Jurkat, Clone E6-1 (cell line): ENCODE data around the gene REST. TPM values are rescaled to one million over a fixed set of nuclear protein-coding genes. Genes with fewer than 3 reads are reported as not detected.
"Not testable (repeated sequence)": the region's sequence is repeated elsewhere in the genome, so short reads cannot be mapped to it uniquely, and the experiment has no call there.

Experiments used
- DNase-seq: peaks from one replicate; pipeline ENCODE4 v3.0.0-alpha.2; 2011; ENCODE audit warnings: low read depth, low spot score
- H3K4me3 ChIP-seq: 2 replicates; pipeline ENCODE4 v1.5.1; 2011; ENCODE audit warnings: mild to moderate bottlenecking, low read length, control low read depth, moderate library complexity
- polyA plus RNA-seq: library from polyadenylated mRNA; unstranded; fragments of >200 nt; gene quantifications from one replicate; pipeline ENCODE4 v1.2.1, GENCODE V29; 2012; ENCODE audit warnings: missing spikeins; ENCODE audit not compliant: insufficient read length, insufficient read depth

REST gene, protein sequence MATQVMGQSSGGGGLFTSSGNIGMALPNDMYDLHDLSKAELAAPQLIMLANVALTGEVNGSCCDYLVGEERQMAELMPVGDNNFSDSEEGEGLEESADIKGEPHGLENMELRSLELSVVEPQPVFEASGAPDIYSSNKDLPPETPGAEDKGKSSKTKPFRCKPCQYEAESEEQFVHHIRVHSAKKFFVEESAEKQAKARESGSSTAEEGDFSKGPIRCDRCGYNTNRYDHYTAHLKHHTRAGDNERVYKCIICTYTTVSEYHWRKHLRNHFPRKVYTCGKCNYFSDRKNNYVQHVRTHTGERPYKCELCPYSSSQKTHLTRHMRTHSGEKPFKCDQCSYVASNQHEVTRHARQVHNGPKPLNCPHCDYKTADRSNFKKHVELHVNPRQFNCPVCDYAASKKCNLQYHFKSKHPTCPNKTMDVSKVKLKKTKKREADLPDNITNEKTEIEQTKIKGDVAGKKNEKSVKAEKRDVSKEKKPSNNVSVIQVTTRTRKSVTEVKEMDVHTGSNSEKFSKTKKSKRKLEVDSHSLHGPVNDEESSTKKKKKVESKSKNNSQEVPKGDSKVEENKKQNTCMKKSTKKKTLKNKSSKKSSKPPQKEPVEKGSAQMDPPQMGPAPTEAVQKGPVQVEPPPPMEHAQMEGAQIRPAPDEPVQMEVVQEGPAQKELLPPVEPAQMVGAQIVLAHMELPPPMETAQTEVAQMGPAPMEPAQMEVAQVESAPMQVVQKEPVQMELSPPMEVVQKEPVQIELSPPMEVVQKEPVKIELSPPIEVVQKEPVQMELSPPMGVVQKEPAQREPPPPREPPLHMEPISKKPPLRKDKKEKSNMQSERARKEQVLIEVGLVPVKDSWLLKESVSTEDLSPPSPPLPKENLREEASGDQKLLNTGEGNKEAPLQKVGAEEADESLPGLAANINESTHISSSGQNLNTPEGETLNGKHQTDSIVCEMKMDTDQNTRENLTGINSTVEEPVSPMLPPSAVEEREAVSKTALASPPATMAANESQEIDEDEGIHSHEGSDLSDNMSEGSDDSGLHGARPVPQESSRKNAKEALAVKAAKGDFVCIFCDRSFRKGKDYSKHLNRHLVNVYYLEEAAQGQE
- polyA plus RNA-seq = 7.3 TPM

GRCh38 chr4:56907489-56908205 is at the start of gene REST:
TSS of gene REST (plus strand) at chr4:56907900. CDS start at chr4:56910639, 2,739 bp downstream.
- peak within 1 kb of the TSS; percentile 84 for H3K4me3 ChIP-seq
- DNase-seq = peak; percentile 42

DNA sequence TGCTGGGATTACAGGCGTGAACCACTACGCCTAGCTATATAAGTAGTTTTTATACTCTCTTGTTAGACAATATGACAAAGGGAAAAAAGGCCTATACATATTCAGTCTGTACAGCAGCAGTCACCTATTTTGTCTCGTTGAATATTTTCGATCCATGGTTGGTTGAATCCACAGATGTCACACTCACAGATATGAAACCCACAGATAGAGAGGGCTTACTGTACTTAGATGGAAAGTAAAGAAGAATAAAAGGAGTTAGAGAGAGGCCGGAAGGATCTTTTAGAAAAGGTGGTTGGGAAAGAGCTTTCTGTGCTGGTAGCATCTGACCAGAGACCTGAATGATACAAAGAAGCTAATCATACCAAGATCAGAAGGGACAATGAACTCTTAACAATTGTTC is 47.9 kb upstream of the REST start:
- no peak for DNase-seq
- H3K4me3 ChIP-seq = no peak overlapping the region

DNA sequence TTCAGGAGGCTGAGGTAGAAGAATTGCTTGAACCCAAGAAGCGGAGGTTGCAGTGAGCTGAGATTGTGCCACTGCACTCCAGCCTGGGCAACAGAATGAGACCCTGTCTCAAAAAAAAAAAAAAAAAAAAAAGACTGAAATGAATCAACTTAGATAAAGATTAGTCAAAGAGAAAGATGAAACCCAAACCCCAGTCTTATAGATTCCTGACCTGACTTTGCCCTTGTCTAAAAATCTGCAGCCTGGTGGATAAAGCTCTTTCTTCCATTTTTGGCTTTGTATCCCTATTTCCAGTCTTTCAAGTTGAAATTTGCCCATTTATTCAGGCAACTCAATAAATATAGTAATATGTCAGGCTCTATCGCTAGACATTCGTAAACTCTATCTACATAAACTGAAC is 46.9 kb upstream of the REST start:
- no peak for DNase-seq
- no peak overlapping the region for H3K4me3 ChIP-seq

DNA sequence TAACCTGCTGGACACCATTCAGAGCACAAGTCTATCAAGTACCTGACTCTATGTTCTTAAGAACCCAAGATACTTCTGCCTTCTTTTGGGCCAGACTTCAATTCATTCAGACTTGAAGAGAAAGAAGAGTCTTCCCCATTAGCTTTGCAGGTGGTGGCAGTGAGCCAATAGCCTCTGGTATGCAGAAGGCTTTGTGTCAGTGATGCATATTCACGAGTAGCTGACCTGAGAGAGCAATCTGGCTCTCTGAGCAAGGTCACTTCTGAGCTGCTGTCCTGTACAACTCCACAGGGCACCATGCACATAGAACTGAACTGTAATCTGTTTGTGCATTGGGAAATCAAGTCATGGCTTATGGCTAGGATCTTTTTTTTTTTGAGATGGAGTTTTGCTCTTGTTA is 46.3 kb upstream of the REST start:
- H3K4me3 ChIP-seq = no peak overlapping the region
- no peak for DNase-seq

GRCh38 chr4:56863441-56864139 is 44.1 kb upstream of the REST start:
- no peak for DNase-seq
- H3K4me3 ChIP-seq = no peak overlapping the region

GRCh38 chr4:56870946-56871345 is 36.8 kb upstream of the REST start:
- DNase-seq = no peak

DNA sequence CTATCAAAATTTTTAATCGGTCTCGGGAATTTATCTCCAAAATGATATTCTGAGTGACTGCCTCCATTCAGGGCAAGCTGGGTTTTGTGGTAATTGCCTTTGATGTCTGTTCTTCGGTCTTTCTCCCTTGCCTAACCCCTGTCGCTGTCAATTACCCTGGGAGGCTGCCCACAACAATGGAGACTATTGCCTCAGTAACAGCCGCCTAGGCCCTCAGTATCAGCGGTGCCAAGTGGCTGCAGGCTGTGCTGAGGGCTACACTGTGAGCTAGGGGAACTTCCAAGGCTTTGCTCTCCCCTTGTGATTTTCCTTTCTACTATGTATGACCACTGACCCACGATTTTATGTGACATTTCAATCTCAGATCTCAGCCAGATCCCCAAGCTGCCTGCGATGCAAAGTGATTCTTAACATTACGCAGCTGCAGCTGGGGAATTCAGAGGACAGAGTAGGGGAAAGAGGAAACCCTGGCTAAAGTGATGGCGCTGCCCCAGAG is 36.3 kb upstream of the REST start:
- H3K4me3 ChIP-seq = peak overlapping the region; percentile 5
- peak; percentile 59 for DNase-seq

More at GRCh38 chr4:56870946-56871345, 36.8 kb upstream of the REST start:
- H3K4me3 ChIP-seq = peak overlapping the region; percentile 5

DNA sequence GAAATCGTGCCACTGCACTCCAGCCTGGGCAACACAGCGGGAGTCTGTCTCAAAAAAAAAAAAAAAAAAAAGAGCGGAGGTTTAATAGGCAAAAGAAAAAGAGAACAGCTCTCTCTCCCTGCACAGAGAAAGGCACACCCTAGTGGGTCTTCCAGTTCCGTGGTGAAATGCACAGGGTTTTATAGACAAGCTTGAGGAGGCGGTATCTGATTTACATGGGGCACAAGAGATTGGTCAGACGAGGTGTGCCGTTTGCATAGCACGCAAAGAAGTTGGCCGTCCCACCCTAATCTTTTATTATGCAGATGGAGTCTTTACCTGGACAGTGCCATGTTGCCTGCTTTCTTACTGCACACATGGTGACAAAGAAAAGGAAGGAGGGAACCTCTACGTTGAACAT is 33.5 kb upstream of the REST start:
- no peak overlapping the region for H3K4me3 ChIP-seq
- no peak for DNase-seq

DNA sequence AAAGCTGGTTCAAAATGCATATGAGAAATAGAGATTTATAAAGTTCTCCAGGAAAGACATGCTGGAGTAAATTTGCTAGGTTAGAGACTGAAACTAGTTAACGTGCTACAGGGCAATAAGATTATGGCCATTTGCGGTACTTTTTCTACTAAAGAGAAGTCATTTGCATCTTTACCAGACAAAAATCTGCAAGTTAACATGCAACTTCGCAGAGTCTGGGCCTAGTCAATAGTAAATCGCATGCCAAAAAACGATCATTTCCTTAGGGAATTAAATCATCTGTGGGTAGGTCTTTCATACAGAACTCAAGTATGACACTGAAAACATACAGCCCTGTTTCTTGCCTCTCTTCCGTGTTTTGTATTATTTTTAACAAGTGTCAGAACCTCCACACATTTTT is 32.8 kb upstream of the REST start:
- DNase-seq = no peak
- H3K4me3 ChIP-seq = no peak overlapping the region

DNA sequence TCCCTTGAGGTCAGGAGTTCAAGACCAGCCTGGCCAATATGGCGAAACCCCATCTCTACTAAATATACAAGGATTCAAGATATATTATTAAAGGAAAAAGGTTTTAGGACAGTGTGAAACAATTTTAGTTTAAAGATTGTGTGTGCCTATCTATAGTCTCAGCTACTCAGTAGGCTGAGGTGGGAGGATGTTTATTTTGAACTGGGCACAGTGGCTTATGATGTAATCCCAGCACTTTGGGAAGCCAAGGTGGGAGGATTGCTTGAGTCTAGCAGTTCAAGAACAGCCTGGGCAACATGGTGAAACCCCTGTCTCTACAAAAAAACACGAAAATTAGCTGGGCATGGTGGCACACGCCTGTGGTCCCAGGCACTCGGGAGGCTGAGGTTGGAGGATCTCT is 31.4 kb upstream of the REST start:
- no peak for DNase-seq
- H3K4me3 ChIP-seq = no peak overlapping the region

DNA sequence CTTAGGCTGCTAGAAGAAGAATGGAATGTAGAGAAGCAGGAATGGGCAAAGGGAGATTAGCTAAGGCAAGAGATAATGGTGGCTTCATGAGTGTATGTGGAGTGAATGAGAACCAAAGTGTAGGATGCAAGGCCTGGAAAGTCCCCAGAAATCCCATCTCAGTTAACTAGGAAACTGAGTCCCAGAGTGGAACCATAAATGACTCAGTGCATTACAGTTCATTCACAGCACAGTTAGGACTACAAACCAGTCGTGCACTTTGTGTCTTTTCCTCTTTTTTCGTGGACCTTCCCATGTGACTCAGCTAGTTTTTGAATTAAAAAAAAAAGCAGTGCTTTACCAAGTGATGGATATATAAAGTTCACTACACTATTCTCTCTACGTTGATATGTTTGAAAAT is 27.7 kb upstream of the REST start:
- DNase-seq = no peak
- H3K4me3 ChIP-seq = no peak overlapping the region

DNA sequence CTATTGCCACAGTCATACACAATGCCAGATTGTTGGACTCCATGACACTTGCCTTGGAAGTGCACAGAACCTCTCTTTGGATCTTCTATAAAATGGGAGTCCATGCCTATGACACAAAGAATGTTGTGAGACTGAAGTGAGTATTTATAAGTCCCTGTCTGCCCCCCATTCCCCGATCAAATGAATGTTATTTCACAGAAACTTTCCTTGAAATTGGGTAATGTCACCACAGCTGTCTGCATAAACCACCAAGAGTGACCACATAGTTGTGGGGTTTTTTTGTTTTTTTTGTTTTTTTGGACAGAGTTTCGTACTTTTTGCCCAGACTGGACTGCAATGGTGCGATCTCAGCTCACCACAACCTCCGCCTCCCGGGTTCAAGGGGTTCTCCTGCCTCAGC is 27.1 kb upstream of the REST start:
- no peak for DNase-seq
- no peak overlapping the region for H3K4me3 ChIP-seq

GRCh38 chr4:56884511-56884910 is 23.2 kb upstream of the REST start:
- not testable (repeated sequence) for DNase-seq, H3K4me3 ChIP-seq

DNA sequence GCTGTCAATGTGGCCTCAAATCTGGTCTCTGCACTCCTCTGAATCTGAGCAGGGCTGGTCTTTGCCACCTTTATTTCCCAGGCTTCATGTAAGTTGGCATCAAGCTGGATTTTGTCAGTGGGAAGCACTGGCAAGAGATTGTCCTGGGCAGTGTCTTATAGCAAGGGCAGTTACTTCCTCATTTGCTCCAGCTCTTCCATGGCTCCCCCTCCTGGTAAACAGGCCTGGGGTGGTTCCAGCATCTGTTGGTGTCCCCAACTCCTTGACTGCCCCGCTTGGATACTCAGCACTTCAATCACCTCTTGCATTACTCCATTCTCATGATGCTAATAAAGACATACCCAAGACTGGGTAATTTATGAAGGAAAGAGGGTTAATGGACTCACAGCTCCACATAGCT is 15.0 kb upstream of the REST start:
- DNase-seq = no peak
- no peak overlapping the region for H3K4me3 ChIP-seq

DNA sequence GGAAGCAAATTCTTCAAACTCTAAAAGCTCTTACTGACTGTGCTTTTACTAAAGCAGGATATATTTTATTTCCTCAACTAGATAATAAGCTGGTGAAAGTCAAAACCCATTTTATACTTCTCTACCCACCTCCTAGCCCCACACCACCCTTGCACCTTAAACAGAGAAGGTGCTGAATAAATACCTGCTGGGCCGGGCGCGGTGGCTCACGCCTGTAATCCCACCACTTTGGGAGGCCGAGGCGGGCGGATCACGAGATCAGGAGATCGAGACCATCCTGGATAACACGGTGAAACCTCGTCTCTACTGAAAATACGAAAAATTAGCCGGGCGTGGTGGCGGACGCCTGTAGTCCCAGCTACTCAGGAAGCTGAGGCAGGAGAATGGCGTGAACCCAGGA is 9.9 kb upstream of the REST start:
- DNase-seq, H3K4me3 ChIP-seq: not testable (repeated sequence)

DNA sequence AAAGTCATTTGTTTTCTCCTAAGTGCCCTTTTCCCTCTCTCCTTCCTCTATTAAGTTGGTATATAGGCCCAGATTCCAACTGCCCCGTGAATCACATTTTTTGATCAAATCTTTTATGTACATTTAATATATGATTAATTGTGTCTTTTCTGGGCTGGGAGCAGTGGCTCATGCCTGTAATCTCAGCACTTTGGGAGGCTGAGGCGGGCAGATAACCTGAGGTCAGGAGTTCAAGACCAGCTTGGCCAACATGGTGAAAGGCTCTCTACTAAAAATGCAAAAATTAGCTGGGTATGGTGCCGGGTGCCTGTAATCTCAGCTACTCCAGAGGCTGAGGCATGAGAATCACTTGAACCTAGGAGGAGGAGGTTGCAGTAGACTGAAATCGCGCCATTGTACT is 7.5 kb upstream of the REST start:
- H3K4me3 ChIP-seq, DNase-seq: not testable (repeated sequence)

DNA sequence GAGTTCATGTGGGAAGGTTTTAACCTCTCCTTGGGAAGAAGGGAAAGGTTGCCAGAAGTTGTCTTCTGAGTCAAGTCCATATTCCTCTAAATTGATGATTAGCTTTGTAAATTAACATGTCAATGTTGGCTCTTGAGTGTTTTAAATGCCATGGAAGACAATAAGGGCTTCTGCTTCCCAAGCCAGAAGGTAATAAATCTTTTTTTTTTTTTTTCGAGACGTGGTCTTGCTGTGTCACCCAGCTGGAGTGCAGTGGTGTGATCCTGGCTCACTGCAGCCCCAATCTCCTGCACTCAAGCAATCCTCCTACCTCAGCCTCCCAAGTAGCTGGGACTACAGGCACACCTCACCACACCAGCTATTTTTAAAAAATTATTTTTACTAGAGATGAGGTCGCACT is 5.0 kb upstream of the REST start:
- DNase-seq = no peak
- no peak overlapping the region for H3K4me3 ChIP-seq

DNA sequence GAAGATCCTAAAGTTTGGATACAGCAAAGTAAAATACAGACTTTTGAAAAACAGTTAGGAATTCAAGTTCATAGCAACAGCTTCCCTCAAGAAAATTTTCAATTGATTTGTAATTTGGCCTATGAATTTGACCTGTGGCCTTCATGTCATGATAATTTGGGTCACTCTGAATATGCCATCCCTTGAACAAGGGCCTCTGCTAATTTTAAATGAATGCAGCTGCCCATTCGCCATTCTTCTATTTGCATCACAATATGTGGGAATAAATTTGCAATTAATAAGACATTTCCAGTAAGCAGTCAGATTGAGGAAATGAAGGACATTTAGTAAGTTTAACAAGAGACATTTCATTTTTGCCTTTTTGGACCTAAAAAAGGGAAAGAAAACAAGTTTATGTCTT is 1.9 kb upstream of the REST start:
- no peak for DNase-seq
- H3K4me3 ChIP-seq = no peak overlapping the region
